ENCODE data around the gene PRMT2. TPM values are rescaled to one million over a fixed set of nuclear protein-coding genes. Genes with fewer than 3 reads are reported as not detected.
A peak's percentile ranks its signal among the peaks of the same experiment; 100 is the strongest.

PRMT2 gene
- polyA plus RNA-seq, 1 experiment = 153 TPM

- ChIA-PET CTCF (no interaction called here), POLR2A (no interaction called here)
- peak; percentile 70 for DNase-seq (ENCODE audit: low read depth, low spot score)
- Histone ChIP-seq H3K27me3 (ENCODE audit: control insufficient read depth, insufficient read depth, low read length) (no peaks in the 10 kb centered on the region), H3K9me3 (ENCODE audit: control insufficient read depth, insufficient read depth, low read length) (peaks cover 11% of the 10 kb centered on the region), H3K27ac (ENCODE audit: low read depth, low read length) (peak overlapping the region; percentile 24), H3K4me3 (ENCODE audit: low read depth, low read length) (no peak overlapping the region)
- no peak for TF ChIP-seq CTCF (IDR thresholded peaks at IDR 0.05; ENCODE audit: low read depth, low read length)
Measured at GRCh38 chr21:46598581-46599572, 36.6 kb upstream of the PRMT2 start.

- ChIA-PET CTCF (no interaction called here), POLR2A (no interaction called here)
- Histone ChIP-seq H3K27ac (ENCODE audit: low read depth, low read length) (no peak overlapping the region), H3K9me3 (ENCODE audit: control insufficient read depth, insufficient read depth, low read length) (peaks cover 3% of the 10 kb centered on the region; the same call in 1 of the 2 replicates), H3K27me3 (ENCODE audit: control insufficient read depth, insufficient read depth, low read length) (no peaks in the 10 kb centered on the region), H3K4me3 (ENCODE audit: low read depth, low read length) (no peak overlapping the region)
- DNase-seq (ENCODE audit: low read depth, low spot score) = no peak
- no peak for TF ChIP-seq CTCF (IDR thresholded peaks at IDR 0.05; ENCODE audit: low read depth, low read length)
Measured at GRCh38 chr21:46600305-46600704, 35.2 kb upstream of the PRMT2 start.

GRCh38 chr21:46600978-46601377, 34.5 kb upstream of the PRMT2 start:
- H3K4me3 ChIP-seq (ENCODE audit: low read depth, low read length) = no peak overlapping the region
- ChIA-PET POLR2A (no interaction called here), CTCF (no interaction called here)
- TF ChIP-seq CTCF (IDR thresholded peaks at IDR 0.05; ENCODE audit: low read depth, low read length) = no peak
- H3K9me3 ChIP-seq (ENCODE audit: control insufficient read depth, insufficient read depth, low read length) = peaks cover 3% of the 10 kb centered on the region; the same call in 1 of the 2 replicates
- DNase-seq (ENCODE audit: low read depth, low spot score) = no peak
- H3K27me3 ChIP-seq (ENCODE audit: control insufficient read depth, insufficient read depth, low read length) = no peaks in the 10 kb centered on the region
- no peak overlapping the region for H3K27ac ChIP-seq (ENCODE audit: low read depth, low read length)

- Histone ChIP-seq H3K27ac (ENCODE audit: low read depth, low read length) (no peak overlapping the region), H3K9me3 (ENCODE audit: control insufficient read depth, insufficient read depth, low read length) (no peaks in the 10 kb centered on the region; the same call in 1 of the 2 replicates), H3K27me3 (ENCODE audit: control insufficient read depth, insufficient read depth, low read length) (peaks cover 4% of the 10 kb centered on the region), H3K4me3 (ENCODE audit: low read depth, low read length) (no peak overlapping the region)
- TF ChIP-seq CTCF (IDR thresholded peaks at IDR 0.05; ENCODE audit: low read depth, low read length) = no peak
- DNase-seq (ENCODE audit: low read depth, low spot score) = no peak
- CTCF ChIA-PET = no interaction called here
- POLR2A ChIA-PET = no interaction called here
Measured at GRCh38 chr21:46603228-46603627, 32.2 kb upstream of the PRMT2 start.

GRCh38 chr21:46604329-46604974, 31.0 kb upstream of the PRMT2 start:
- no peak for DNase-seq (ENCODE audit: low read depth, low spot score)
- ChIA-PET CTCF (no interaction called here), POLR2A (no interaction called here)
- Histone ChIP-seq H3K4me3 (ENCODE audit: low read depth, low read length) (no peak overlapping the region), H3K27me3 (ENCODE audit: control insufficient read depth, insufficient read depth, low read length) (peaks cover 9% of the 10 kb centered on the region), H3K9me3 (ENCODE audit: control insufficient read depth, insufficient read depth, low read length) (no peaks in the 10 kb centered on the region; the same call in 1 of the 2 replicates), H3K27ac (ENCODE audit: low read depth, low read length) (no peak overlapping the region)
- TF ChIP-seq CTCF (IDR thresholded peaks at IDR 0.05; ENCODE audit: low read depth, low read length) = no peak

Data from AG04450 (cell line).